Adrenal gland (tissue), 12 donors: ENCODE measurements around the gene ST3GAL3. TPM values are rescaled to one million over a fixed set of nuclear protein-coding genes. Genes with fewer than 3 reads are reported as not detected.

Experiments
- DNase-seq, 7 donors: peaks; one replicate each; pipeline ENCODE4 v3.0.0-alpha.2; 2019 to 2020
- H3K27ac ChIP-seq, 5 donors: fragments of 200-600 bp; sonication (generic) in 4 of 5; 1 replicate in 3 of 5; 2 replicates in 2 of 5; pipeline versions ENCODE4 v1.5.1 to v1.8.0; 2016 to 2020; ENCODE audit warnings: mild to moderate bottlenecking in 1 of 5
- H3K27me3 ChIP-seq: fragments of 200-600 bp; 2 replicates; pipeline ENCODE4 v1.8.0; 2021
- H3K36me3 ChIP-seq, 2 donors: fragments of 200-600 bp; replicated peaks in 1 of 2; 1 replicate in 1 of 2; 2 replicates in 1 of 2; pipeline versions ENCODE4 v1.5.1 to v1.8.0; 2018 to 2022
- H3K4me1 ChIP-seq, 2 donors: fragments of 200-600 bp; replicated peaks in 1 of 2; 1 replicate in 1 of 2; 2 replicates in 1 of 2; pipeline versions ENCODE4 v1.5.1 to v1.8.0; 2018 to 2021
- H3K4me3 ChIP-seq, 4 donors: fragments of 200-600 bp; sonication (generic) in 3 of 4; one replicate each; pipeline ENCODE4 v1.5.1; 2016 to 2018
- H3K9me3 ChIP-seq, 3 donors: fragments of 200-600 bp; sonication (generic) in 1 of 3; replicated peaks in 1 of 3; 1 replicate in 2 of 3; 2 replicates in 1 of 3; pipeline versions ENCODE4 v1.5.1 to v1.8.0; 2016 to 2021
- CTCF ChIP-seq, 6 experiments: fragments of 450-650 bp in 4 of 6; fragments of 200-600 bp in 2 of 6; sonication (generic) in 1 of 6; IDR thresholded peaks; 1 replicate in 5 of 6; 2 replicates in 1 of 6; pipeline versions ENCODE4 v1.5.1 to v1.8.0; 2016 to 2021; ENCODE audit warnings: antibody characterized with exemption in 6 of 6, mild to moderate bottlenecking in 2 of 6, moderate library complexity in 1 of 6
- POLR2A ChIP-seq, 2 donors: fragments of 450-650 bp; IDR thresholded peaks; one replicate each; pipeline ENCODE4 v1.6.1; 2017; ENCODE audit warnings: antibody characterized with exemption in 2 of 2, mild to moderate bottlenecking in 2 of 2, moderate library complexity in 1 of 2
- WGBS, 4 donors: extraction: QIAGEN DNeasy Blood & Tissue Kit in 2 of 4; methylation state at CpG; one replicate each; pipeline versions ENCODE4 v1.1.5 to v1.1.7; 2013 to 2017; 5-methylcytosine and 5-hydroxymethylcytosine counted together
- intact Hi-C, 2 donors: fragments of 100-400 bp; cut with DNase I; formaldehyde crosslinking; loops; one replicate each; pipeline versions ENCODE4 v1.14.1 to v1.15.0; 2022 to 2023
- polyA plus RNA-seq, 3 donors: library from polyadenylated mRNA; stranded (reverse); fragments of 200-250 nt in 2 of 3; fragments of 350-450 nt in 1 of 3; fragmentation: Illumina TruSeq in 1 of 3; extraction: RNeasy Lipid Tissue Mini Kit (QIAGEN cat#74804) in 1 of 3; gene quantifications; one replicate each; pipeline ENCODE4 v1.2.3, GENCODE V29; 2013 to 2014
- total RNA-seq, 9 donors: library from RNA; depleted of rRNA in 4 of 9; stranded (reverse); fragments of >200 nt in 4 of 9; fragments of 120-200 nt in 1 of 9; fragmentation: NEBNext Ultra II Directional in 1 of 9; extraction: Animal tissue kit (Norgen Biotek cat#: 25700) in 1 of 9; gene quantifications; one replicate each; pipeline versions ENCODE4 v1.1.0 to v1.2.4, GENCODE V29; 2013 to 2023
- donor health status: healthy with polysubstance abuse.
- donor health status: Bipolar disorder and iron deficiency.
- donor health status: DM: yes; HTN: yes; CAD: no.
- donor health status: DM: no; HTN: no; CAD: no.
- donor health status: DM: no; HTN: no; CAD: no.
- donor health status: DM: yes; HTN: yes; CAD: no.

The ST3GAL3 gene
- total and polyA plus RNA-seq, 12 donors = 15.6 to 47.5 (median 27.7) TPM

- DNase-seq = peak; percentile 94 to 98 (median 97)
- H3K4me1 ChIP-seq = peaks cover 22 to 52% of the 10 kb centered on the region in 2 donors
- peak within 1 kb of the TSS; percentile 80 to 98 (median 92) for H3K27ac ChIP-seq
- peak in 4 of 6 experiments; percentile 7 to 63 (median 48) for TF ChIP-seq CTCF (IDR thresholded peaks at IDR 0.05)
- peak; percentile 59 to 92 for TF ChIP-seq POLR2A (IDR thresholded peaks at IDR 0.05)
- peaks cover 0 to 33% of the 10 kb centered on the region in 2 donors for H3K36me3 ChIP-seq
- H3K9me3 ChIP-seq = no peaks in the 10 kb centered on the region
- WGBS, 4 donors = 0 to 1% (median 0%) methylated on average over 8 to 93 of the region's 93 CpGs
- intact Hi-C loops = no loop called here
- H3K4me3 ChIP-seq = peak within 1 kb of the TSS; percentile 56 to 97 (median 82)
- H3K27me3 ChIP-seq = no peaks in the 10 kb centered on the region
Observed at GRCh38 chr1:43974443-43975248, 267.3 kb downstream of the ST3GAL3 start, which contains the start of gene ATP6V0B. Gene ATP6V0B (plus strand): TSS chr1:43974960. CDS start chr1:43975041, 81 bp downstream.

- no peaks in the 10 kb centered on the region for H3K27me3 ChIP-seq
- intact Hi-C loops = no loop called here
- peak overlapping the region; percentile 80 to 98 (median 92) for H3K27ac ChIP-seq
- H3K36me3 ChIP-seq = peaks cover 0 to 33% of the 10 kb centered on the region in 2 donors
- H3K4me1 ChIP-seq = peaks cover 26 to 55% of the 10 kb centered on the region in 2 donors
- no peak for TF ChIP-seq POLR2A (IDR thresholded peaks at IDR 0.05)
- TF ChIP-seq CTCF (IDR thresholded peaks at IDR 0.05) = peak in 1 of 6 experiments; percentile 23
- WGBS, 4 donors = 0 to 4% (median 1%) methylated on average over 25 to 34 of the region's 34 CpGs
- peak; percentile 70 to 81 (median 77) for DNase-seq
- no peaks in the 10 kb centered on the region for H3K9me3 ChIP-seq
- H3K4me3 ChIP-seq = peak overlapping the region; percentile 56 to 97 (median 82)
Observed at GRCh38 chr1:43975249-43975961, 268.1 kb downstream of the ST3GAL3 start.

GRCh38 chr1:43976045-43976444 lies 268.7 kb downstream of the ST3GAL3 start:
- Histone ChIP-seq H3K4me3 (peak overlapping the region in 3 of 4 donors; percentile 56 to 97 (median 85)), H3K27ac (peak overlapping the region in 1 of 5 donors; percentile 96), H3K36me3 (peaks cover 0 to 33% of the 10 kb centered on the region in 2 donors), H3K4me1 (peaks cover 19 to 48% of the 10 kb centered on the region in 2 donors), H3K27me3 (no peaks in the 10 kb centered on the region), H3K9me3 (no peaks in the 10 kb centered on the region)
- no peak for DNase-seq
- intact Hi-C loops = no loop called here
- whole genome bisulfite sequencing, 4 donors = 57 to 89% (median 75%) methylated on average over 1 to 4 of the region's 4 CpGs
- TF ChIP-seq POLR2A (IDR thresholded peaks at IDR 0.05) = no peak
- no peak for TF ChIP-seq CTCF (IDR thresholded peaks at IDR 0.05)

GRCh38 chr1:43976890-43977289 lies 269.6 kb downstream of the ST3GAL3 start:
- H3K4me1 ChIP-seq = peaks cover 18 to 46% of the 10 kb centered on the region in 2 donors
- intact Hi-C loops = no loop called here
- no peak for TF ChIP-seq CTCF (IDR thresholded peaks at IDR 0.05)
- TF ChIP-seq POLR2A (IDR thresholded peaks at IDR 0.05) = no peak
- no peak overlapping the region for H3K27ac ChIP-seq
- no peak overlapping the region for H3K4me3 ChIP-seq
- WGBS, 4 donors = 78 to 92% (median 91%) methylated on average over 8 of the region's 8 CpGs
- H3K27me3 ChIP-seq = no peaks in the 10 kb centered on the region
- H3K36me3 ChIP-seq = peaks cover 0 to 30% of the 10 kb centered on the region in 2 donors
- no peak for DNase-seq
- H3K9me3 ChIP-seq = no peaks in the 10 kb centered on the region
